ENCODE results near the gene TTC7B.

TTC7B gene

DNA sequence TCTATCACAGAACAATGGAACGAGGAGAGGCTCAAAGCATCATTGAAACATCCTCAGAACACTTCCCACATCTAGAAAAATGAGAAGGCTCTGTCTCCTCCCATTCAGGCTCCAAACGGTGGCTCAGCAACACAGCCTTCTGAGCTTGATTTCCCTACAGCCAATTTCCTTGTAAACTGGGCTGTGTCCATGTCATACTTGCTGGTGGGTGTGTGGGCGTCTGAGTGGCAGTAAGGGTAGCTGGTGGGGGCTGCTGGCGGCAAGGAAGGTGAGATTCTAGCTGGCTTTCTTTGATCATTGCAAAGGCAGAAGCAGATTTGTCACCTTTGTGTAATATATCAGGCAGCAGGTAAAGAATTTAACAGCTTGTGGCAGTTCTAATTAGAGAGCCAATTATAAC, 255.7 kb downstream of the TTC7B start:
- TF ChIP-seq, protein P1, sequence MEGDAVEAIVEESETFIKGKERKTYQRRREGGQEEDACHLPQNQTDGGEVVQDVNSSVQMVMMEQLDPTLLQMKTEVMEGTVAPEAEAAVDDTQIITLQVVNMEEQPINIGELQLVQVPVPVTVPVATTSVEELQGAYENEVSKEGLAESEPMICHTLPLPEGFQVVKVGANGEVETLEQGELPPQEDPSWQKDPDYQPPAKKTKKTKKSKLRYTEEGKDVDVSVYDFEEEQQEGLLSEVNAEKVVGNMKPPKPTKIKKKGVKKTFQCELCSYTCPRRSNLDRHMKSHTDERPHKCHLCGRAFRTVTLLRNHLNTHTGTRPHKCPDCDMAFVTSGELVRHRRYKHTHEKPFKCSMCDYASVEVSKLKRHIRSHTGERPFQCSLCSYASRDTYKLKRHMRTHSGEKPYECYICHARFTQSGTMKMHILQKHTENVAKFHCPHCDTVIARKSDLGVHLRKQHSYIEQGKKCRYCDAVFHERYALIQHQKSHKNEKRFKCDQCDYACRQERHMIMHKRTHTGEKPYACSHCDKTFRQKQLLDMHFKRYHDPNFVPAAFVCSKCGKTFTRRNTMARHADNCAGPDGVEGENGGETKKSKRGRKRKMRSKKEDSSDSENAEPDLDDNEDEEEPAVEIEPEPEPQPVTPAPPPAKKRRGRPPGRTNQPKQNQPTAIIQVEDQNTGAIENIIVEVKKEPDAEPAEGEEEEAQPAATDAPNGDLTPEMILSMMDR (conservative IDR thresholded peaks at IDR 0.05; ENCODE audit: low read depth, low read length) = no peak
- Histone ChIP-seq H3K79me2 (ENCODE audit: insufficient read depth, low read depth) (no peaks in the 10 kb centered on the region), H3K9ac (no peak overlapping the region), H3K4me2 (no peak overlapping the region), H2AFZ (ENCODE audit: low read depth) (no peak overlapping the region), H3K27ac (no peak overlapping the region), H3K27me3 (ENCODE audit: insufficient read depth, low read depth) (no peaks in the 10 kb centered on the region), H3K4me1 (ENCODE audit: low read depth, poor library complexity, severe bottlenecking) (no peaks in the 10 kb centered on the region), H3K36me3 (ENCODE audit: insufficient read depth) (no peaks in the 10 kb centered on the region), H3K4me3 (IDR thresholded peaks at IDR 0.05; ENCODE audit: insufficient read depth, low read depth, low read length) (no peak overlapping the region), H4K20me1 (ENCODE audit: insufficient read depth) (no peaks in the 10 kb centered on the region)

DNA sequence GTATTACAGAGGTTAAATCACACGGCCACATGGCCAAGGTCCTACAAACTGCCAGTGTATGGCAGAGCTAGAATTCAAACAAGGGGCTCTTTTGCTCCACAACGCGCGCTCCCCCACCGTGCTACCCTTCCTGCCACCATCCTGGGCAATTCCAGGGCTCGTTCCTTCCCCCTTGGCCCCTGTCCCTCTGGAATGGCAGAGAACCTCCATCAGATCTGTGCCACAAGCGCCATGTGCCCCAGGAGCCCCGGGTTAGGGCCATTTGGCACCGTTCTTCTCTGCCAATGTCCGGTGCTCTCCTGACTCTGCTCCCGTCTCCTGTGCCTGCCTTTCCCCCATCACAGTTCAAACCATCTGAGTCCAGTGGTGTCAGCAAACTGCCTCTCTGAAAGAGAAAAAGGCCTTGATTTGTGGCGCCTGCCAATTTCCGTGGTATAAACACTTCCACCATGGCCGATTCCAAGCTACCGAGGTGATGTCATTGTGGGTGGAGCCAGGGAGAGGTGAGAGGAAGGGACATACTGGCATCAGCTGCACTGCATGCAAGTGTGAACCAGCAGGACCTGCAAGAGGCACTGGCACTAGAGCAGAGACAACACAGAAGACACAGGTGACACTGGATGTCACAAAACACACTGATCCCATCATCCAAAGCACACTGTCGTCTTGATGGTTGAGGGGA, 256.3 kb downstream of the TTC7B start:
- no peak overlapping the region for H2AFZ ChIP-seq (ENCODE audit: low read depth)
- H3K36me3 ChIP-seq (ENCODE audit: insufficient read depth) = no peaks in the 10 kb centered on the region
- no peak overlapping the region for H3K4me3 ChIP-seq (IDR thresholded peaks at IDR 0.05; ENCODE audit: insufficient read depth, low read depth, low read length)
- H3K4me2 ChIP-seq = no peak overlapping the region
- no peaks in the 10 kb centered on the region for H3K4me1 ChIP-seq (ENCODE audit: low read depth, poor library complexity, severe bottlenecking)
- H3K27me3 ChIP-seq (ENCODE audit: insufficient read depth, low read depth) = no peaks in the 10 kb centered on the region
- TF ChIP-seq, protein P1 (conservative IDR thresholded peaks at IDR 0.05; ENCODE audit: low read depth, low read length) = no peak
- H3K27ac ChIP-seq = no peak overlapping the region
- H4K20me1 ChIP-seq (ENCODE audit: insufficient read depth) = no peaks in the 10 kb centered on the region
- H3K79me2 ChIP-seq (ENCODE audit: insufficient read depth, low read depth) = no peaks in the 10 kb centered on the region
- H3K9ac ChIP-seq = no peak overlapping the region

DNA sequence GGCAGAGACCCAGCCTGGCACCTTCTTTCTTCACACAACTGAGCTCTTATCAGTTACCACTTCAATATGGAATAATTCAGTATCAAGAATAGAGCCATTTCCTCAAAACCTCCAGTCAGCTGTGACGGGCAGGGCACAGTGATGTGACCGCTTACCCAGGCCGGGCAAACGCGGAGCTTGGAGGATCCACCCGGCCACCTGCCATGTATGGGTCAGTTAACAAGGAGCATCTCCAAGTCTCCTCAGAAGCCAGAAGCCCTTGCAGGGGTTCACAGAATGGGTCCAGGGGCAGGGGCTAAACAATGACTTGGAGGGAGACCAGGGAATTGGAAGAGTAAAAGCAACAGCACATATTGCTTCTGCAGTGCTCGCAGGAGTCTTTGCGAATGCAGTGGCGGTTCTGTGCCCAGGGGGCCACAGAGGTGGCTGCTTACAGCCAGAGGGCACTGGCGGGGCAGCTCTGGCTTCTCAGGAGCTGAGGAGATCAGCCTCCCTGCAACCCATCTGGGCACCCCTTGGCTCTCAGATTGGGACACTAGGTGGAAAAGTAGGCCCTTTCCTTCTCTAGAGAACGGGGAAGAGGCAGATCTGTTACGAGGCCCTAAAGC, 257.1 kb downstream of the TTC7B start:
- Histone ChIP-seq H3K27me3 (ENCODE audit: insufficient read depth, low read depth) (no peaks in the 10 kb centered on the region), H3K4me1 (ENCODE audit: low read depth, poor library complexity, severe bottlenecking) (no peaks in the 10 kb centered on the region), H3K79me2 (ENCODE audit: insufficient read depth, low read depth) (no peaks in the 10 kb centered on the region), H4K20me1 (ENCODE audit: insufficient read depth) (no peaks in the 10 kb centered on the region), H3K27ac (no peak overlapping the region), H3K4me3 (IDR thresholded peaks at IDR 0.05; ENCODE audit: insufficient read depth, low read depth, low read length) (no peak overlapping the region), H3K9ac (no peak overlapping the region), H3K36me3 (ENCODE audit: insufficient read depth) (no peaks in the 10 kb centered on the region), H2AFZ (ENCODE audit: low read depth) (no peak overlapping the region), H3K4me2 (no peak overlapping the region)
- TF ChIP-seq, protein P1 (conservative IDR thresholded peaks at IDR 0.05; ENCODE audit: low read depth, low read length) = no peak

DNA sequence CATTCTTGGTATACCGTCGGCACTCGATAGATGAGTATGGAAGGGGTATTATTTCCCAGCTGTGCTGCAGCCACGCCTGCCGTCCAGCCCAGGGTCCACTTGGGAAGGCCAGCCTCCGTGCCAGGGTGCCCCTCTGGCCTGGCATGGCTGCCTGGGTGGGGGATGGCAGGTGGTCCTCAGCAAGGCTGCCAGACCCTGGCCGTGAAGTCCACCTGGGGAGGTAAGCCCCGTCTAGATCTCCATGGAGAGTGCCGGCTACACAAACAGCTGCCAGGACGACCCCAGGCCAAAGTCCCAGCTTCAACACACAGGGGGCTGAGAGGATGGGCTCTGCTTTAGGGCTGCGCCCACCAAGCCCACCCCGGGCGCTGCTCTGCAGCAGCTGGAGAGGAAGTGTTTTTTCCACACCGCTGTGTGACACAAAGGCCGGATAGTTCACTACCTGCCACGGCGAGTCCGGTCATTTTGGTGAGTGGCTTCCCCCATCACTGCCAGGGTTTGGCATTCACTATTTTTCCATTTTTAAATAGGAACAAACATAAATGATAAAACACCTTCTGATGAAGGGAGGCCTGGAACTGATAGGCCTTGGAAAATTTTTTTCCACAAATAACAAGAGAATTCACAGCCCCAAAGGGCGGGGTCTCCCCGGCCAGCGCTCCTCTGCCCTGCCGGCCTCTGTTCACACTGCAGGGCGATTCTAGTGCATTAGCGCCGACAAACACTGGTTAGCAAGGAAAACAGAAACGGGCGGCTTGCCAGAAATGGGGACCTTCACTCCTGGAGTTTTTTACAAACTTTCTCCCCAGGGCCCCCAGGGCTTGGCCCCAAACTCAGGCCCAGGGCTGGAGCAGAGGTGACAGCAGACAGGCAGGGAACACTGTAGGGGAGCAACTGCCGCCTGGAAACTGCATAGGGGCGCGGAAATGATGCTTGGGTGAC, 257.9 kb downstream of the TTC7B start:
- Histone ChIP-seq H3K27ac (no peak overlapping the region), H3K4me3 (IDR thresholded peaks at IDR 0.05; ENCODE audit: insufficient read depth, low read depth, low read length) (no peak overlapping the region), H3K4me2 (no peak overlapping the region), H3K27me3 (ENCODE audit: insufficient read depth, low read depth) (no peaks in the 10 kb centered on the region), H3K79me2 (ENCODE audit: insufficient read depth, low read depth) (no peaks in the 10 kb centered on the region), H3K9ac (no peak overlapping the region), H2AFZ (ENCODE audit: low read depth) (no peak overlapping the region), H3K36me3 (ENCODE audit: insufficient read depth) (no peaks in the 10 kb centered on the region), H3K4me1 (ENCODE audit: low read depth, poor library complexity, severe bottlenecking) (no peaks in the 10 kb centered on the region), H4K20me1 (ENCODE audit: insufficient read depth) (no peaks in the 10 kb centered on the region)
- TF ChIP-seq, protein P1 (conservative IDR thresholded peaks at IDR 0.05; ENCODE audit: low read depth, low read length) = no peak

Measured in KMS-11 (cell line).